GM19324 (cell line): ENCODE results near the gene VWF.
"Not testable (repeated sequence)": the region's sequence is repeated elsewhere in the genome, so short reads cannot be mapped to it uniquely, and the experiment has no call there.

Experiments
- ATAC-seq: cut with Tn5 transposase; IDR thresholded peaks from one replicate; pipeline ENCODE4 v1.9.1; 2021; ENCODE audit warnings: mild to moderate bottlenecking, moderate library complexity; ENCODE audit not compliant: unreplicated experiment, low FRiP score

Gene VWF

GRCh38 chr12:6041891-6042290 lies 82.6 kb downstream of the VWF start:
- no peak for ATAC-seq

- no peak for ATAC-seq
These were observed 83.7 kb downstream of the VWF start for GRCh38 chr12:6040815-6041214.

GRCh38 chr12:6039894-6040601 lies 84.4 kb downstream of the VWF start:
- ATAC-seq = no peak

- ATAC-seq = peak; percentile 56
These were observed 86.3 kb downstream of the VWF start for GRCh38 chr12:6038160-6038559.

- ATAC-seq = no peak
These were observed 87.0 kb downstream of the VWF start for GRCh38 chr12:6037459-6037858.

- ATAC-seq = no peak
These were observed 88.0 kb downstream of the VWF start for GRCh38 chr12:6036509-6036908.

- no peak for ATAC-seq
These were observed 89.9 kb downstream of the VWF start for GRCh38 chr12:6034596-6034995.

- no peak for ATAC-seq
These were observed 90.9 kb downstream of the VWF start for GRCh38 chr12:6033546-6033945.

- no peak for ATAC-seq
These were observed 91.7 kb downstream of the VWF start for GRCh38 chr12:6032726-6033125.

- ATAC-seq = no peak
These were observed 93.5 kb downstream of the VWF start for GRCh38 chr12:6031001-6031400.

- no peak for ATAC-seq
These were observed 94.4 kb downstream of the VWF start for GRCh38 chr12:6030081-6030480.

- no peak for ATAC-seq
These were observed 95.1 kb downstream of the VWF start for GRCh38 chr12:6029401-6029800.

- no peak for ATAC-seq
These were observed 97.5 kb downstream of the VWF start for GRCh38 chr12:6026998-6027397.

GRCh38 chr12:6025703-6026298 lies 98.7 kb downstream of the VWF start:
- not testable (repeated sequence) for ATAC-seq

GRCh38 chr12:6024066-6024465 lies 100.4 kb downstream of the VWF start:
- ATAC-seq = not testable (repeated sequence)

GRCh38 chr12:6020930-6021329 lies 103.5 kb downstream of the VWF start:
- ATAC-seq = no peak

GRCh38 chr12:6020511-6020910 lies 104.0 kb downstream of the VWF start:
- not testable (repeated sequence) for ATAC-seq

- not testable (repeated sequence) for ATAC-seq
These were observed 105.2 kb downstream of the VWF start for GRCh38 chr12:6019256-6019655.

GRCh38 chr12:6018265-6018664 lies 106.2 kb downstream of the VWF start:
- no peak for ATAC-seq

- ATAC-seq = no peak
These were observed 107.7 kb downstream of the VWF start for GRCh38 chr12:6016756-6017155.

- ATAC-seq = not testable (repeated sequence)
These were observed 108.5 kb downstream of the VWF start for GRCh38 chr12:6016004-6016403.

GRCh38 chr12:6015271-6015670 lies 109.2 kb downstream of the VWF start:
- ATAC-seq = not testable (repeated sequence)
